Stomach (tissue), 4 donors: ENCODE results near the gene DSG4.

Experiments
- CTCF ChIP-seq, 7 experiments: fragments of 450-650 bp in 4 of 7; fragments of 200-600 bp in 3 of 7; sonication (generic) in 3 of 7; IDR thresholded peaks; one replicate each; pipeline ENCODE4 v1.5.1; 2016 to 2019; ENCODE audit warnings: antibody characterized with exemption in 7 of 7, control low read depth in 2 of 7, mild to moderate bottlenecking in 1 of 7
- POLR2A ChIP-seq, 4 donors: fragments of 450-650 bp; IDR thresholded peaks; one replicate each; pipeline ENCODE4 v1.6.1; 2016; ENCODE audit warnings: antibody characterized with exemption in 4 of 4, control low read depth in 2 of 4, mild to moderate bottlenecking in 1 of 4, moderate library complexity in 1 of 4
- POLR2AphosphoS5 ChIP-seq, 3 donors: sonication (generic); formaldehyde crosslinking; IDR thresholded peaks; one replicate each; pipeline ENCODE4 v1.6.1; 2016; ENCODE audit warnings: antibody characterized with exemption in 3 of 3

- TF ChIP-seq POLR2AphosphoS5 (IDR thresholded peaks at IDR 0.05) (no peak), CTCF (IDR thresholded peaks at IDR 0.05) (no peak), POLR2A (IDR thresholded peaks at IDR 0.05) (no peak)
Measured at GRCh38 chr18:31376477-31376876, at the start of gene DSG4.
